OCI-LY1 (cell line): ENCODE data around the gene KIF13A.

ENCODE experiments used
- CTCF ChIP-seq: fragments of 200-600 bp; sonication (generic), shearing (Covaris generic); IDR thresholded peaks from 2 replicates; pipeline ENCODE4 v1.5.1; 2017; ENCODE audit warnings: mild to moderate bottlenecking, antibody characterized with exemption, low read length, moderate library complexity, mixed read lengths
- EZH2 ChIP-seq: fragments of 200-600 bp; sonication (generic), shearing (Covaris generic); IDR thresholded peaks from 2 replicates; pipeline ENCODE4 v1.8.0; 2017; ENCODE audit warnings: borderline replicate concordance, mixed run types, mild to moderate bottlenecking, antibody characterized with exemption, low read length, moderate library complexity, mixed read lengths

- TF ChIP-seq CTCF (no peak), EZH2 (no peak)
Observed at GRCh38 chr6:17935188-17936149, 52.0 kb downstream of the KIF13A start.
